HCT116 (cell line): ENCODE data around the gene GSTT4. TPM values are rescaled to one million over a fixed set of nuclear protein-coding genes. Genes with fewer than 3 reads are reported as not detected.

ENCODE experiments used
- ATAC-seq: fragments of 200-7000 bp; cut with Tn5 transposase; 2 replicates; pipeline ENCODE4 v1.9.1; 2020; ENCODE audit warnings: mild to moderate bottlenecking, moderate library complexity
- BruUV-seq: library from RNA; stranded (reverse); fragments of 400-500 nt; replicated peaks from 2 replicates; lab custom pipeline; 2021; lab: Mats Ljungman, UMichigan
- CTCF ChIA-PET: fragments of 300-600 bp; sonication (Branson Sonifier 250); formaldehyde crosslinking; loops from one replicate; lab custom pipeline; 2021; ENCODE audit warnings: antibody characterized with exemption; lab: Charles Lee
- POLR2A ChIA-PET: fragments of 300-600, 350-600 bp; sonication (Branson Sonifier 250); formaldehyde crosslinking; loops from one replicate; lab custom pipeline; 2021; ENCODE audit warnings: antibody characterized with exemption; lab: Charles Lee
- RAD21 ChIA-PET, 2 experiments: fragments of 300-600 bp; sonication (Branson Sonifier 250); formaldehyde crosslinking; loops; one replicate each; lab custom pipeline; 2023; ENCODE audit warnings: low total read pairs in 2 of 2; ENCODE audit not compliant: uncharacterized antibody in 2 of 2, unreplicated experiment in 2 of 2, low non-redundant PET in 1 of 2; lab: Charles Lee
- DNase-seq: peaks from one replicate; pipeline ENCODE4 v3.0.0-alpha.2; 2010; ENCODE audit warnings: low read depth, low spot score
- H2AFZ ChIP-seq: fragments of 200-600 bp; shearing (Covaris generic), sonication (generic); 2 replicates; pipeline ENCODE4 v1.6.1; 2017; ENCODE audit warnings: low read depth, mixed run types, mixed read lengths, antibody characterized with exemption, low read length; ENCODE audit not compliant: poor library complexity, severe bottlenecking
- H3K27ac ChIP-seq: 2 replicates; pipeline ENCODE4 v1.5.1; 2012; ENCODE audit warnings: low read depth, low read length
- H3K27me3 ChIP-seq: fragments of 200-600 bp; sonication (generic); 2 replicates; pipeline ENCODE4 v1.6.1; 2016; ENCODE audit warnings: mixed run types, low read length, mixed read lengths; ENCODE audit not compliant: insufficient read depth
- H3K36me3 ChIP-seq, 2 experiments: fragments of 200-500 bp in 1 of 2; fragments of 200-600 bp in 1 of 2; sonication (Bioruptor generic) in 1 of 2; sonication (generic) in 1 of 2; 2 replicates each; pipeline versions ENCODE4 v1.5.1 to v1.6.1; 2014 to 2016; ENCODE audit warnings: low read length in 2 of 2, inconsistent platforms in 1 of 2, mixed read lengths in 1 of 2, mixed run types in 1 of 2; ENCODE audit not compliant: insufficient read depth in 2 of 2, control insufficient read depth in 1 of 2
- H3K4me1 ChIP-seq, 2 experiments: fragments of 200-600 bp in 1 of 2; sonication (generic) in 1 of 2; 2 replicates each; pipeline versions ENCODE4 v1.5.1 to v1.6.1; 2012 to 2017; ENCODE audit warnings: low read length in 2 of 2, inconsistent platforms in 1 of 2, mild to moderate bottlenecking in 1 of 2, mixed read lengths in 1 of 2, mixed run types in 1 of 2, moderate library complexity in 1 of 2; ENCODE audit not compliant: insufficient read depth in 2 of 2, control insufficient read depth in 1 of 2
- H3K4me2 ChIP-seq: fragments of 200-600 bp; sonication (generic); 2 replicates; pipeline ENCODE4 v1.6.1; 2017; ENCODE audit warnings: mixed run types, low read length, mixed read lengths
- H3K4me3 ChIP-seq, 2 experiments: fragments of 200-600 bp in 1 of 2; sonication (generic) in 1 of 2; replicated peaks in 1 of 2; 2 replicates each; pipeline ENCODE4 v1.5.1; 2011 to 2016; ENCODE audit warnings: low read length in 2 of 2, control low read depth in 1 of 2, low read depth in 1 of 2, mild to moderate bottlenecking in 1 of 2, mixed read lengths in 1 of 2, mixed run types in 1 of 2
- H3K79me2 ChIP-seq: fragments of 200-600 bp; sonication (generic); 2 replicates; pipeline ENCODE4 v1.6.1; 2017; ENCODE audit warnings: mild to moderate bottlenecking, mixed run types, low read length, moderate library complexity, mixed read lengths; ENCODE audit not compliant: insufficient read depth
- H3K9ac ChIP-seq: fragments of 200-600 bp; sonication (generic); 2 replicates; pipeline ENCODE4 v1.6.1; 2016; ENCODE audit warnings: low read length, mixed read lengths
- H3K9me2 ChIP-seq: fragments of 200-600 bp; sonication (generic), shearing (Covaris generic); 2 replicates; pipeline ENCODE4 v1.6.1; 2017; ENCODE audit warnings: mixed run types, mild to moderate bottlenecking, moderate library complexity; ENCODE audit not compliant: insufficient read depth
- H3K9me3 ChIP-seq, 2 experiments: fragments of 200-500 bp in 1 of 2; fragments of 200-600 bp in 1 of 2; sonication (Bioruptor generic) in 1 of 2; sonication (generic) in 1 of 2; 2 replicates each; pipeline ENCODE4 v1.6.1; 2014 to 2017; ENCODE audit warnings: low read length in 2 of 2, mixed read lengths in 2 of 2, inconsistent platforms in 1 of 2, low read depth in 1 of 2, mild to moderate bottlenecking in 1 of 2, mixed run types in 1 of 2, moderate library complexity in 1 of 2; ENCODE audit not compliant: control insufficient read depth in 1 of 2, insufficient read depth in 1 of 2
- H4K20me1 ChIP-seq: fragments of 200-600 bp; sonication (generic), shearing (Covaris generic); 2 replicates; pipeline ENCODE4 v1.6.1; 2017; ENCODE audit warnings: mixed run types, mild to moderate bottlenecking, moderate library complexity; ENCODE audit not compliant: insufficient read depth
- ELF1 ChIP-seq: IDR thresholded peaks from 2 replicates; pipeline ENCODE4 v1.6.1; 2012; ENCODE audit warnings: low read depth, borderline replicate concordance
- EZH2 ChIP-seq: fragments of 200-600 bp; sonication (generic); IDR thresholded peaks from 2 replicates; pipeline ENCODE4 v1.6.1; 2017; ENCODE audit warnings: antibody characterized with exemption, mixed run types
- FOSL1 ChIP-seq: IDR thresholded peaks from 2 replicates; pipeline ENCODE4 v1.6.1; 2012; ENCODE audit warnings: low read depth
- JUND ChIP-seq: IDR thresholded peaks from 2 replicates; pipeline ENCODE4 v1.6.1; 2012
- POLR2AphosphoS5 ChIP-seq: IDR thresholded peaks from 2 replicates; pipeline ENCODE4 v1.6.1; 2011; ENCODE audit warnings: mild to moderate bottlenecking, low read depth, low read length, moderate library complexity
- RAD21 ChIP-seq: IDR thresholded peaks from 2 replicates; pipeline ENCODE4 v1.6.1; 2012; ENCODE audit warnings: low read depth, mild to moderate bottlenecking
- SP1 ChIP-seq: IDR thresholded peaks from 2 replicates; pipeline ENCODE4 v1.6.1; 2012; ENCODE audit warnings: low read depth
- SRF ChIP-seq: IDR thresholded peaks from 2 replicates; pipeline ENCODE4 v1.6.1; 2012; ENCODE audit warnings: low read depth
- YY1 ChIP-seq: IDR thresholded peaks from 2 replicates; pipeline ENCODE4 v1.6.1; 2011; ENCODE audit warnings: low read length, low read depth, moderate library complexity, mild to moderate bottlenecking; ENCODE audit not compliant: insufficient replicate concordance; ENCODE audit errors: extremely low read depth
- ZNF274 ChIP-seq: fragments of 200-500 bp; sonication (Bioruptor generic); IDR thresholded peaks from 2 replicates; pipeline ENCODE4 v1.6.1; 2014; ENCODE audit warnings: mild to moderate bottlenecking, low read depth, low read length, inconsistent platforms
- intact Hi-C: fragments of 100-400 bp; cut with micrococcal nuclease; formaldehyde crosslinking; loops from 2 replicates; pipeline ENCODE4 v1.10.0; 2022
- total RNA-seq: library from RNA; stranded (reverse); gene quantifications from one replicate; pipeline ENCODE4 v1.2.1, GENCODE V29; 2021; ENCODE audit not compliant: unreplicated experiment
- TF ChIP-seq, protein P1 (sequence below): IDR thresholded peaks from 2 replicates; pipeline ENCODE4 v1.6.1; 2012
- TF ChIP-seq, protein P2 (sequence below): IDR thresholded peaks from 2 replicates; pipeline ENCODE4 v1.6.1; 2011; ENCODE audit warnings: mild to moderate bottlenecking, low read length, moderate library complexity; ENCODE audit not compliant: insufficient replicate concordance; ENCODE audit errors: extremely low read depth
- TF ChIP-seq, protein P3 (sequence below): IDR thresholded peaks from 2 replicates; pipeline ENCODE4 v1.6.1; 2012
- TF ChIP-seq, protein P4 (sequence below): IDR thresholded peaks from 2 replicates; pipeline ENCODE4 v1.6.1; 2012; ENCODE audit warnings: low read depth

Gene GSTT4
- total RNA-seq, 1 experiment from 2014 or later: not detected

DNA sequence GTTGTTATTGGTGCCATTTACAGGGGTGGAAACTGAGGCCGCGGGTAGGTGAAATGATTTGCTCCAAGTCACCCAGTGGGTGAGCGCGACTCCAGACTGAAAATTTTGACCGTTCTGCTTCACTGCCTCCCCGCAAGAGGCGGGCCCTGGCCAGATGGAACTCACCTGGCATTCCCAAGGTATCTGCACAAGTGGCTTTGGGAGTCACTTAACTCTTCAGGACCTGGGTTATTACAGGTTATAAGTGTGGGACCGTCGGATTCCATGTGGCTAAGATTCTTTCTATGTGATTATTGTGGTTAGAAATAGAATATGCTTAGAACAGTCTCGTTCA, 6.4 kb upstream of the GSTT4 start:
- no TSS peak for BruUV-seq
- intact Hi-C loops: loop anchor here (10.0 kb wide), 1 partner anchor 143 kb away; no protein-coding TSS in a partner anchor
- Histone ChIP-seq H4K20me1 (0 out of 2 replicates have a peak, but pooled peaks cover 5% of the 10 kb centered on the region), H3K36me3 (no peaks in the 10 kb centered on the region), H3K79me2 (peaks cover 51% of the 10 kb centered on the region), H3K27ac (peak overlapping the region; percentile 72), H3K4me2 (peak overlapping the region; percentile 89), H3K9ac (peak overlapping the region; percentile 90), H3K4me1 (peaks cover 6 to 8% of the 10 kb centered on the region in 2 experiments; a peak in 3 of 4 replicates), H3K9me3 (no peaks in the 10 kb centered on the region; a peak in 1 of 4 replicates), H3K4me3 (peak overlapping the region; percentile 97 to 98), H2AFZ (peak overlapping the region; percentile 20), H3K9me2 (no peaks in the 10 kb centered on the region), H3K27me3 (no peaks in the 10 kb centered on the region)
- TF ChIP-seq SRF: no peak
- TF ChIP-seq, protein P1, sequence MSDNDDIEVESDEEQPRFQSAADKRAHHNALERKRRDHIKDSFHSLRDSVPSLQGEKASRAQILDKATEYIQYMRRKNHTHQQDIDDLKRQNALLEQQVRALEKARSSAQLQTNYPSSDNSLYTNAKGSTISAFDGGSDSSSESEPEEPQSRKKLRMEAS: no peak
- RAD21 ChIA-PET: no interaction called here
- POLR2A ChIA-PET: no interaction called here
- CTCF ChIA-PET: interaction anchor here (0.9 kb wide), 1 partner anchor 164 kb away, joined by 4 read pairs; no protein-coding TSS in a partner anchor
- ATAC-seq (peak; percentile 26), DNase-seq (no peak)

DNA sequence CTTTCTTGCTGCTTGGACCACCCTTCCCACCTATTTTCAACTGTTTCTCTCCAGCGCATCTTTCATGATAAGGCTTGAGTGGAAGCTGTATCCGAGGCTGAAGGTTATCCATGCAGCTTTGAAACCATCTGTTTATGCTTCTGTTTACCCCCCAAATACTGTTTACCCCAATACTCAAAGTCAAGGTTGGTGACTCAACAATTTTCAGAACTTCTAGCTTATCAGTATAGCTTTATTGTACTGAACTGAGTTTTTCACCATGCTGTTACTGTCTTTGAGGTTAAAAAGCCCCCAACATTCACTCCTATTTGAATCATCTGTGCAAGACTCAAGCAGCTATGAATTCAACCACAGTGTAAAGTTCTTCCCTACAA, 4.8 kb upstream of the GSTT4 start:
- POLR2A ChIA-PET: interaction anchor here (1.3 kb wide), 1 partner anchor 13 kb away, joined by 3 read pairs; no protein-coding TSS in a partner anchor
- H3K4me2 ChIP-seq: no peak overlapping the region
- no peak overlapping the region for H3K27ac ChIP-seq
- RAD21 ChIA-PET: no interaction called here
- no peak overlapping the region for H3K4me3 ChIP-seq
- ATAC-seq (no peak), DNase-seq (no peak)
- CTCF ChIA-PET: interaction anchor here (0.9 kb wide), 1 partner anchor 147 kb away, joined by 3 read pairs; no protein-coding TSS in a partner anchor
- H3K9me3 ChIP-seq: no peaks in the 10 kb centered on the region; a peak in 1 of 4 replicates
- intact Hi-C loops: loop anchor here (10.0 kb wide), 1 partner anchor 145 kb away; no protein-coding TSS in a partner anchor
- no peak overlapping the region for H2AFZ ChIP-seq
- H3K9ac ChIP-seq: no peak overlapping the region
- no peaks in the 10 kb centered on the region for H3K27me3 ChIP-seq
- no peaks in the 10 kb centered on the region for H3K36me3 ChIP-seq
- peaks cover 6 to 8% of the 10 kb centered on the region in 2 experiments; a peak in 3 of 4 replicates for H3K4me1 ChIP-seq
- no TSS peak for BruUV-seq
- H4K20me1 ChIP-seq: 0 out of 2 replicates have a peak, but pooled peaks cover 5% of the 10 kb centered on the region
- peaks cover 36% of the 10 kb centered on the region for H3K79me2 ChIP-seq
- H3K9me2 ChIP-seq: no peaks in the 10 kb centered on the region
- TF ChIP-seq POLR2AphosphoS5 (no peak), RAD21 (no peak), ELF1 (no peak), ZNF274 (no peak), JUND (no peak), YY1 (no peak), FOSL1 (no peak), SP1 (no peak), EZH2 (no peak)
- TF ChIP-seq, protein P2, sequence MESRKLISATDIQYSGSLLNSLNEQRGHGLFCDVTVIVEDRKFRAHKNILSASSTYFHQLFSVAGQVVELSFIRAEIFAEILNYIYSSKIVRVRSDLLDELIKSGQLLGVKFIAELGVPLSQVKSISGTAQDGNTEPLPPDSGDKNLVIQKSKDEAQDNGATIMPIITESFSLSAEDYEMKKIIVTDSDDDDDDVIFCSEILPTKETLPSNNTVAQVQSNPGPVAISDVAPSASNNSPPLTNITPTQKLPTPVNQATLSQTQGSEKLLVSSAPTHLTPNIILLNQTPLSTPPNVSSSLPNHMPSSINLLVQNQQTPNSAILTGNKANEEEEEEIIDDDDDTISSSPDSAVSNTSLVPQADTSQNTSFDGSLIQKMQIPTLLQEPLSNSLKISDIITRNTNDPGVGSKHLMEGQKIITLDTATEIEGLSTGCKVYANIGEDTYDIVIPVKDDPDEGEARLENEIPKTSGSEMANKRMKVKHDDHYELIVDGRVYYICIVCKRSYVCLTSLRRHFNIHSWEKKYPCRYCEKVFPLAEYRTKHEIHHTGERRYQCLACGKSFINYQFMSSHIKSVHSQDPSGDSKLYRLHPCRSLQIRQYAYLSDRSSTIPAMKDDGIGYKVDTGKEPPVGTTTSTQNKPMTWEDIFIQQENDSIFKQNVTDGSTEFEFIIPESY: no peak
- TF ChIP-seq, protein P3, sequence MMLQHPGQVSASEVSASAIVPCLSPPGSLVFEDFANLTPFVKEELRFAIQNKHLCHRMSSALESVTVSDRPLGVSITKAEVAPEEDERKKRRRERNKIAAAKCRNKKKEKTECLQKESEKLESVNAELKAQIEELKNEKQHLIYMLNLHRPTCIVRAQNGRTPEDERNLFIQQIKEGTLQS: no peak
- TF ChIP-seq, protein P4, sequence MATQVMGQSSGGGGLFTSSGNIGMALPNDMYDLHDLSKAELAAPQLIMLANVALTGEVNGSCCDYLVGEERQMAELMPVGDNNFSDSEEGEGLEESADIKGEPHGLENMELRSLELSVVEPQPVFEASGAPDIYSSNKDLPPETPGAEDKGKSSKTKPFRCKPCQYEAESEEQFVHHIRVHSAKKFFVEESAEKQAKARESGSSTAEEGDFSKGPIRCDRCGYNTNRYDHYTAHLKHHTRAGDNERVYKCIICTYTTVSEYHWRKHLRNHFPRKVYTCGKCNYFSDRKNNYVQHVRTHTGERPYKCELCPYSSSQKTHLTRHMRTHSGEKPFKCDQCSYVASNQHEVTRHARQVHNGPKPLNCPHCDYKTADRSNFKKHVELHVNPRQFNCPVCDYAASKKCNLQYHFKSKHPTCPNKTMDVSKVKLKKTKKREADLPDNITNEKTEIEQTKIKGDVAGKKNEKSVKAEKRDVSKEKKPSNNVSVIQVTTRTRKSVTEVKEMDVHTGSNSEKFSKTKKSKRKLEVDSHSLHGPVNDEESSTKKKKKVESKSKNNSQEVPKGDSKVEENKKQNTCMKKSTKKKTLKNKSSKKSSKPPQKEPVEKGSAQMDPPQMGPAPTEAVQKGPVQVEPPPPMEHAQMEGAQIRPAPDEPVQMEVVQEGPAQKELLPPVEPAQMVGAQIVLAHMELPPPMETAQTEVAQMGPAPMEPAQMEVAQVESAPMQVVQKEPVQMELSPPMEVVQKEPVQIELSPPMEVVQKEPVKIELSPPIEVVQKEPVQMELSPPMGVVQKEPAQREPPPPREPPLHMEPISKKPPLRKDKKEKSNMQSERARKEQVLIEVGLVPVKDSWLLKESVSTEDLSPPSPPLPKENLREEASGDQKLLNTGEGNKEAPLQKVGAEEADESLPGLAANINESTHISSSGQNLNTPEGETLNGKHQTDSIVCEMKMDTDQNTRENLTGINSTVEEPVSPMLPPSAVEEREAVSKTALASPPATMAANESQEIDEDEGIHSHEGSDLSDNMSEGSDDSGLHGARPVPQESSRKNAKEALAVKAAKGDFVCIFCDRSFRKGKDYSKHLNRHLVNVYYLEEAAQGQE: no peak
- TF ChIP-seq, protein P1: no peak
